HG03460 (cell line): ENCODE results near the gene TMEM208.

Experiments
- ATAC-seq: cut with Tn5 transposase; IDR thresholded peaks from one replicate; pipeline ENCODE4 v1.9.1; 2021; ENCODE audit not compliant: unreplicated experiment

TMEM208 gene

DNA sequence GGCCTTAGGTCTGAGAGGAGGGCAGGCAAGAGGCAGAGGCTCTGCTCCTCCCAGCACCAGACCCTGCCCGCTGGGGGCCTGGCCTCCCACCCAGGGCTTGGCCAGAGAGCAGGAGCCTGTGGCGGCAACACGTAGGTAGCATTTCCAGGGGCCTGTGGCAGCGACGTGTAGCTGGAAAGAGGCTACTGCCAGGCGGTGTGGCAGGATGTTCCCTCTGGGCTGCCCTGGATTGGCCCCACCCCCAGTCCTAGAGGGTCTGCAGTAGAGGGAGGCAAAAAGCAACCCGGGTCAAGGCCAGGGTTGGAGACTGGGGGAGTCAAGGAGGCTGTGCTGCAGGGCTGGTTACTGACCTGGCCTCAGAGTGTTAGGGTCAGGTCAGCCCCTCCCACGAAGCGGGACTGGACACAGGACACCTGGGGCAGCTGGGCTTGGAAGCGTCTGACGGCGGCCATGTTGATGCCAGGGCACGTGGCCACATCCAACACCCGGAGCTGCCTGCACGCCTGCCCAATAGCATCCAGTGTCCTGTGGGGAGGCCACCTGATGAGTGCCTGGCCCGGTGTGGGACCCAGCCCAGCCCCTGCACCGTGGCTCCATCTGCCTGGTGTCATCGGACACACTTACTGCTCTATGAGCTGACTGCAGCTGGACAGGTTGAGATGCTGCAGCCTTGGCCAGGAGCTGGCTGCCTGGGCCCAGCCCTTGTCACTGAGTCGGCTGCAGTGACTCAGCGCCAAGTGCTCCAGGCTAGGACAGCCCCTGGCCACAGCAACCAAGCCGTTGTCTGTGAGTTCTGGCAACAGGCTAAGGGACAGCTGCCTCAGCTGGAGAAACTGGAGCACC is 19.5 kb upstream of the TMEM208 start:
- ATAC-seq = no peak

DNA sequence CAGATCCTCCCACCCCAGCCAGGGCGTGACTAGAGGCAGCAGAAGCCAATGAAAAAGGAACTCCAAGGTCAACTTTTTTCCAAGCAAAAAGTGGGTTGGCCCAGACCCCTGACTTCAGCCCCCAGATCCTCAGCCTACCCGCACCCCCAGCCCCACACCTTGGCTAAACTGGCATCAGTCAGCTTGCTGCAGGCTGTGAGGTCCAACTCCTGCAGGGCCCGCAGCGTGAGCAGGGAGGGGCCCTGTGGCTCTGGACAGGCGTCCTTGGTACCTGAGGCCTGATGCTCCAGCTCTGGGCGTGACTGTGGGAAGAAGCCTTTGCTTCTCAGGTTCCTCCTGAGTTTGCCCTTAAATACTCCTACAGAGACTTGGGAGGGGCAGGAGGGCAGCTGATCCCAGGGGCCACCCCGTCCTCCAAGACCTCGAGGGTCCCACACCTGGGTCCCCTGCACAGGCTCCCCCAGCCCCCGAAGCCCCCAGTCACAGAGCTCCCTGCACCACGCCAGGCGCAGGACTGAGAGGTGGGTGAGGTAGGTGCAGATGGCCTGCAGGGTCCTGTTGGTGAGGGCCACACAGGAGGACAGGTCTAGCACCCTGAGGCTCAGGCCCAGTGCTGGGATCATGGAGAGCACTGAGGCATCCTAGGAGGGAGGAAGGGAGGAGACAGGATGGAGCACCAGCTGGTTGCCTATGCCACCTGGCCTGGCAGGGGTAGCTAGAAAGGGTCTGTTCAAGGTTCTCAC is 18.6 kb upstream of the TMEM208 start:
- no peak for ATAC-seq

DNA sequence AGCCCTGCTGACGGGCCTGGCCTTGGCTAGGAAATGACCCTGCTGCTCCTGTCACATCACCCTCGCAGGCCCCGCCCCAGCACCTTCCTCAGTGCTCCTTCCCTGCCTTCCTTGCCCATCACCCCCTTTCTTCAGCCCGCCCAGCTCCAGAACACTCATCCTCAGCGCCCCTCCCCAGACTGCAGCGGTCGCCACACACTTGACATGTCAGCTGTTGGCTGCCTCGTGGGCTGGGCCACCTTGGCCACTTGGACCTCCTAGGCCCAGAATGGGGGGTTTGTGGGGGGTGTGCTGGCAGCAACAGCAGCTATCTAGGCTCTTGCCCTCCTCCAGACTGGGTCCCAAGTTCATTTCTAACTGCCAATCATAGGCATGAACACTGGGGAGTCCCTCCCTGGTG is 17.4 kb upstream of the TMEM208 start:
- no peak for ATAC-seq

DNA sequence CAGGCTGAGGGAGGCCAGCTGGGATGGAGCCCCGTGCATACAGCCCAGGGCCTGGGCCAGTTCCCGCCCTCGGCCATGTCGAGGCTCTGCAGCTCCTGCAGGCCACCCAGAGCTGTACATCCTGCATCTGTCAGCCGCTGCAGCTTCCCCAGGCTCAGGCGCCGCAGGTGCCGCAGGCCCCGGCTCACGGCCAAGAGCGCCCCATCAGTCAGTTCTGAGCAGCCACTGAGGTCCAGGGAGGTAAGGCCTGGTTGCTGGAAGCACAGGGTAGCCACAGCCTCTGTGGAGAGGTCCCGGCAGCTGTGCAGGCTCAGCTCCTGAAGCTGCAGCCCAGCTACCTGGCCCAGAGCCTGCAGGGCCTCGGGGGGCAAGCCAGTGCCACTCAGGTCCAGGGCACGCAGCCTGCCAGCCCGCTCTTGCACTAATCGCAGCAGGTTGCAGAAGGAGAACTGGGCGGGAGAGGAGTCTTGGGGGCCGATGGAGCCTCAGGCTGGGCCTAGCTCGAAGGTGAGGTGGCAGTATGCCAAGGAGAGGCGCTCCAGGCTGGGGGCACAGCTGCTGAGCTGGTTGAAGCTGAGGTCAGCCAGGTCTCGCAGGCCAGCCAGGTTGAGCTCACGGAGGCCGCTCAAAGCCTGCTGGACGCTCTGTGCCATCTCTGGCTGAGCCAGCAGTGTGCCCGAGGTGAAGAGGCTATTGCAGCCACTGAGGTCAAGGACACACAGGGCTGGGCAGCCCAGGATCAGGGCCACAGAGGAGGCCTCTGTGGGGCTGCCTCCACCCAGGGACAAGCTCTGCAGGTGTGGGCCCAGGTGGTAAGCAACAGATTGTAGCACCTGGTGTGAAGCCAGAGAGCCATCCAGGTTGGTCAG is 16.6 kb upstream of the TMEM208 start:
- no peak for ATAC-seq

DNA sequence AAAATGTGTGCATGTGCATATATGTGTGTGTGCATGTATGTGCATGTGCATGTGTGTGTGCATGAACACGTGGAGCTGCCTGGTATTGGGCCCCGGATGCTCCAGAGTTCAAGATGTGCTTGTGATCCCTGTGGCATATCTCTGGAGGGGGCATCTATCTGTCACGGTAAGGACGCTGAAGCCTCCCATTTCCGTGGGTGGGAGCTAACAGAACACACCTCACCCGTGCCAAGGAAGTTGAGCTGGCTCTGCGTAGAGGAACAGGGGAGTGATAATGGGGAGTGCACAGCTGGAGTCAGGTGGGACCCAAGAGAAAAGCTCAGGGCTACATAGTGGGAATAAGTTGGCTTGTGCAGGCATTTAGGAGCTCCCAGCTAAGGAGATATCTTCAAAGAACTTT is 15.3 kb upstream of the TMEM208 start:
- ATAC-seq = no peak

DNA sequence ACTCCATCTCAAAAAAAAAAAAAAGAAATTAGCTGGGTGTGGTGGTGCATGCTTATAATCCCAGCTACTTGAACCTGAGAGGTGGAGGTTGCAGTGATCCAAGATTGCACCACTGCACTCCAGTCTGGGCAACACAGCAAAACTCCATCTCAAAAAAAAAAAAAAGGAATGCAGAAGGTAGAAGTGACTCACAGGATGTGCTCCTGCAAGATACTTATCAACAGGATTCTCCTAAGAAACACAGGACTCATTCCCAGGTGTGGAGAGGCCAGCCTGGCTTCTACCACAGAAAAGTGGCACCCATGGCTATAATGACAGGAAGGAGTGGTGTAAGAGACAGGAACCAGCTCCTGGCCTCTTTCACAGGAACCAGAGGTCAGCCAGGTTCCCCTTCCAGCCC is 14.2 kb upstream of the TMEM208 start:
- ATAC-seq = no peak

DNA sequence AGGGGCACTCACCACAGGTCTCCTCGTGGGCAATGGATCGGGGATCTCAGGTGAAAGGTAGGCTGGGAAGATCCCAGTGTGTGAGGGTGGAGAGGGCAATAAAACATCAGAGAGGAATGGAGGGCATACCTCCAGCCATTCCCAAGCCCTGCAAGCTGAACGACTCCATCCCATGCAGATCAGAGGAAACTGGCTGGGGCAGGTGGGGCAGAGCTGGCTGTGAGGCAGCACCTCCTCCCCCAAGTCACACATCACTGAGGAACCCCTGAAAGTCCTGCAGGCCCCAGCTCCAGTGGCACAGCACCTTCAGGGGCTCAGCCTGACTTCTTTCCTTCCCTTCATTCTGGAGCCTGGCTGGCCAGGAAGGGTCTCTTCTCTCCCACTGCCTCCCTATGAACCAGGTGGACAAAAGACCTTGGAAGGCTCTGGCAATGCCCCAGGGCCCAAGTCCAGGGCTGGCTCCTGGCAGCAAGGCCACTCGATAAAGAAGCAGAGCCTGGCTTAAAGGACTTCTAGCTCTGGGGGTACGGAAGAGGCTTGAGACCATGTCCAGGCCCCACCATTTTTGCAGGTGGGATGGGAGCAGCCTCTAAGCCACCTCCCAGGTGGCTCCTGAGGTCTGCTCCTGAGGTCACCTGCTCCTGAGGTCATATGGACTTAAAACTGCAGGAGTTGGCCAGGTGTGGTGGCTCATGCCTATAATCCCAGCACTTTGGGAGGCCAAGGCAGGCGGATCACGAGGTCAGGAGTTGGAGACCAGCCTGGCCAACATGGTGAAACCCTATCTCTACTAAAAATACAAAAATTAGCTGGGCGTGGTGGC is 13.5 kb upstream of the TMEM208 start:
- ATAC-seq = no peak

DNA sequence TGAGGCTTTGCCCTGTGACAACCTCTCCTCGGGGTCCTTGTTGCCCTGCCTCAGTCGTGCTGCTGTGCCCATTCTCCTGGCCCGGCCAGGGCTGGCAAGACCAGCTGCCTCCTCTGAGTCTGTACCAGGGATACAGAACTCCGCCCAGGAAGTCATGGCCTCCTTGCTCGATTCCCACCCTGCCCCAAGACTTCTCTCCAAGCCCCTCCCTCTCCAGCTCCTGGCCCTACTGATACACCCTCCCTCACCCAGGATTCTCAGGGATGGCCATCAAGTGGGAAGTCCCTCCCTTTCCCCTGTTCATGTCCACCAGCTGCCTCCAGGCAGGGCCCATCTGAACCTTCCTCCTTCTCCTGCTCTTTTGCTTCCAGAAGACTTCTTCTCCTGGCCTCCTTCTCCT is 11.2 kb upstream of the TMEM208 start:
- ATAC-seq = no peak

DNA sequence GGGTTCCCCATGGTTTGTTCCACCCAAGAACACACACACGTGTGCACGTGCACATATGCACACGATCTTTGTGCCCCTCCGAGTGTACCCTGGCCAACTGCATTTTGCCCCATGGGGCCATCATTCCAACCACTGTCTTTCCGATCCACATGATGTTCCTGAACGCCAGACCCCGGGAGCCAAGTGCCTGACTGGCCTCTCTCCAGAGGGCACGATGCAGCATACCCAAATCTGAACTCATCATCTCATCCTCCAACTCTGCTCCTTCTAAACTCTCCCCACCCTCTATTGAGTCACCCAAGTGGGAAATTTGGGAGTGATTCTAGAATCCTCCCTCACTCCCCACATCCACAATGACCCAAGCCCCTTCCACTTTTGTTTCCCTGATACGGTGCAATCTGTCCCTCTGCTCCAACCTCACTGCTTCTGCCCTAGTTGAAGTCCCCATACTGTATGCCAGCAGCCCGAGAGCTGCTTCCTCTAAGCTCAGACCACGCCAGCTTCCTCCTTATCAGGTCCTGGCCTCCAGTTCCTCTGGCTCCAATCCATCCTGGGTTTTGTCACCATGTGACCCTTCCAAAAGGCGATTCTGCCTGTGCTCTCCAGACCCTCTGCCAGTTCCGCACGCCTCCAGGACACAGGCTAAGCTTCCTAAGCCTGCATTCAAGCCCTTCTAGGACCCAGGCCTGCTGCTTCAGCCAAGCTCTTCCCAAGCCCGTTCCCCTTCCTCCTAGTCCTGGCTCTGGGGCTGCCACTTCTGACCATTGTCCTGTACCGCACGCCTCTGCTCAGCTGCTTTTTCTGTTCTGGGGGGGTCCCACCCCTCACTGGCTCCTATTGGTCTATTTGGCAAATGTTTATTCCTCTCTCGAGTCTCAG is 10.1 kb upstream of the TMEM208 start:
- no peak for ATAC-seq

DNA sequence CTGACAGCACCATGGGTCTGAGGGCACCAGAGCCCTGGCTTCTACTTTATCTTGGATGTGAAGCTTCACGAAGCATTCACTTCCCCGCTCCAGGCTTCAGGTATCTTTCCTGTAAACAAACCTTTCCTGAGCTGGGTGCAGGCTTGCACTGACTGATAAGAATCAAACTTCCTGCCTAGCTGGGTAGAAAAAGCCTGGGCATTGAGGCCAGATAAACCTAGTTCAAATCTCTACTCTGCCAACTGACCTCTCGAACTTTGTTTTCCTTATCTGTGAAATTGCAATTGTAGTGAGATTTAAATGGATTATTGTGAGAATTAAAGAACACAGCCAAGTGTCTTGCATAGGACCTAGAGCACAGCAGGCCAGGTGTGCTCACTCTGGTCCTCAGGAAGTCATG is 2.9 kb upstream of the TMEM208 start:
- no peak for ATAC-seq

DNA sequence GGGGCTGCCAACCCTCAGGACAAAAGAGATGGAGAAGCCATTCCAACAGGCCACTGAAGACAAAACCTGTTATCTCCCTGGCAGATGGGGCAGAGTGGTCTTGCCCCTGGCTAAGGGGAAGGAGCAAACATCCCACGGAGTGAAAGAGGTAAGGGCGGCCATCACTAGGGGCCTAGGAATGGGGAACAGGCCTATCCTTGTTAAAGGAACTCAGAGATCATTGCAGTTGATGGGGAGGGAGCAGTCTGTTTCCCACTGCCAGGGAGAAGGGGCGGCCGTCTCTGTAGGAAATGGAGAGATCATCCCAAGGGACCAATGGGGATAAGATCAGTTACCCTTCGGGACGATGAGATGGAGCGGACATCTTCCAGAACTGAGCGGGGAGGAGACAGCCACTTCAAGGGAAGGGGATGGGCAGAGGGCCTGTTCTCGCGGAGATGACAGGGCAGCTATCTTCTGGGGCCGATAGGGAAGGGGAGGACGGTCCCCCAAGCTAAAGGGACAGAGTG is 581 bp upstream of the TMEM208 start:
- no peak for ATAC-seq

DNA sequence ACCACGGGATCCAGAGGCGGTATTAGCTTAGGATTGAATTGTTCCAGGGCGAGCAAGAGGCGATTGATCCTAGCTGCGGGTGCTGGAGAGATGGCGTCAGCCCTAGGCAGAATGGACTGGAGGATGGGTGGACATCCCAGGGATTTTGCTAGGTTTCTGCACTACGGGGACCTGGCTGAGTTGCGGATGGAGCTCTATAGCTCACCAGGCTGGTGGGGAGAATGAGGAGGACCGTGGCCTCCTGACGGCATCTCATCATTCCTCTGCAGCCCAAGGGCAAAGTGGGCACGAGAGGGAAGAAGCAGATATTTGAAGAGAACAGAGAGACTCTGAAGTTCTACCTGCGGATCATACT is 614 bp downstream of the TMEM208 start:
- ATAC-seq = no peak

DNA sequence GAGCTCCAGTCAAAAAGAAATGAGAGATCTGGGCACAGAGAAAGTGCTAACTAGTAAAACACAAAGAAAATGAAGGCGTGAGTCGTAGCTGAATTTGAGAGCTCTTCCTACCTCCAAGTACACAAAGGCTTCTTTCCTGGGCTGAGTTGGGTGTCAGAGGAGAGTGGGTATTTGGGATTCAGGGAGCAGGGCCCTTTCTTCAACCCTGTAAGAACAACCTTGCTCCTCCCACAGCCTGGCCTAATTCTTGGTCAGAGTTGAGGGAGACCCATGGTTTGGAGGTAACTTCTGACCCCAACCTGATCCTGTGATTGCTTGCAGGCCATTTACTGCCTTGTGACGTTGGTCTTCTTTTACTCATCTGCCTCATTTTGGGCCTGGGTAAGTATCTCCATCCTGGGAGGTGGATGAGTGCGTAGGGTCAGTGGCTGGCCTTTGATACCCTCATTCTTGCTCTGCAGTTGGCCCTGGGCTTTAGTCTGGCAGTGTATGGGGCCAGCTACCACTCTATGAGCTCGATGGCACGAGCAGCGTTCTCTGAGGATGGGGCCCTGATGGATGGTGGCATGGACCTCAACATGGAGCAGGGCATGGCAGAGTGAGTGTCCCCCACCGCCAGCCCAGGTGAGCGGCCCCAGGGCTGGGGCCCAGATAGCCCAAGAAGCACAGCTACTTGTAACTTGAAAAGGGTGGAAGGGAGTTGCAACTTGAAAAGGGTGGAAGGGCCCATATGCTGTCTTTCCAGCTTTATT is 1.3 kb downstream of the TMEM208 start:
- no peak for ATAC-seq

DNA sequence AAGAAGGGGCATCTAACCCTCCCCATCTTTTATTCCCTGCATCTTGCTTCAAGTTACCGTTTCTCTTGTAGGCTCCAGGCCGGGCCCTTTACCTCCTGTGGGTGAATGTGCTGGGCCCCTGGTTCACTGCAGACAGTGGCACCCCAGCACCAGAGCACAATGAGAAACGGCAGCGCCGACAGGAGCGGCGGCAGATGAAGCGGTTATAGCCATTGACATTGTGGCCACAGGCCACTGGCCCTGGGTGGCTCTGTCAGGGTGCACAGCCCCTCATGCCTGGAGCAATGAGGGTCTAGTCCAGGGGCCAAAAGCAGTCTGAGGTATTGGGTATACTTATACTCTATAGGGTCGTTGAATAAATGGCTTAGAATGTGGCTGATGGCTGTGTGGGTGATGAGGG is 2.0 kb downstream of the TMEM208 start:
- ATAC-seq = no peak

DNA sequence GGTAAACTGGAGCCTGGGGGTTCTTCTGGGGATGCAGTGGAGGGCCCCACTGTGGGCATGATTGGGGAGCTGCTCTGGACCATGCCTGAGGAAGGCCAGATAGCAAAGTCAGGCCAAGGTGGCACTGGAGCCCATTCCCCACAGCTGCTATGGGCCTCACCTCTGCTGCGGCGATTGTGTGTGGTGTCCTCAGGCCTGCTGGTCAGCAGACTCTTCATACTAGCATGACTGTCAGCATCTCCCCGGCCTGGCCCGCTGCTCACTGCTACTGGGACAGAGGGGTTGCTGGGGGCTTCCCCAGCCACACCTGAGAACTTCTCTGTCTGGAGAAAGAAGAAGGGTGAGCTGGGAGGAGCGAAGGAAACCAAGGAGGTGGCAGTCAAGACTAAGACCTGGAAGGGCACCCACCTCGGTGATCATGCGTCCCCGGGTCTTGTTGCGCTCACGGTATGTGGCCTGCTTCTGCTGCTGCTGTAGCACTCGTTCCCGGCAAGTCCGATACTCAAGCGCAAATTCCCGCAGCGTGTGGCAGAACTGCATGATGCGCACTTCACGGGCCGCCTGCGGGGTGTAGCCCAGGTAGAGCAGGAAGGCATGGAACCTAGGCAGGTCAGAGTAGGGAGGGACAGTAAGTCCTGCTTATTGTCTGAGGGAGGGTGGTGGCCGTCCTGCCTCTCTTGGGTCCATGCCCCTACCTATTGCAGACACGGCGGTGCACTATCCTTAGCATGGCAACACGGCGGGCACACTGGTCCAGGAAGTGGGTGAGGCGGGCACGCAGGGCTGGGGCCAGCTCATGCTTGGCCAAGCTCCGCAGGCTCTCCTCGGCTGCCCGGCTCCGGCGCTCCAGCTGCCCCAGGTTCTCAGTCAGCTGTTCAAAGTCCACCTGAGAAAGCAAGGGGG is 3.2 kb downstream of the TMEM208 start:
- ATAC-seq = no peak

DNA sequence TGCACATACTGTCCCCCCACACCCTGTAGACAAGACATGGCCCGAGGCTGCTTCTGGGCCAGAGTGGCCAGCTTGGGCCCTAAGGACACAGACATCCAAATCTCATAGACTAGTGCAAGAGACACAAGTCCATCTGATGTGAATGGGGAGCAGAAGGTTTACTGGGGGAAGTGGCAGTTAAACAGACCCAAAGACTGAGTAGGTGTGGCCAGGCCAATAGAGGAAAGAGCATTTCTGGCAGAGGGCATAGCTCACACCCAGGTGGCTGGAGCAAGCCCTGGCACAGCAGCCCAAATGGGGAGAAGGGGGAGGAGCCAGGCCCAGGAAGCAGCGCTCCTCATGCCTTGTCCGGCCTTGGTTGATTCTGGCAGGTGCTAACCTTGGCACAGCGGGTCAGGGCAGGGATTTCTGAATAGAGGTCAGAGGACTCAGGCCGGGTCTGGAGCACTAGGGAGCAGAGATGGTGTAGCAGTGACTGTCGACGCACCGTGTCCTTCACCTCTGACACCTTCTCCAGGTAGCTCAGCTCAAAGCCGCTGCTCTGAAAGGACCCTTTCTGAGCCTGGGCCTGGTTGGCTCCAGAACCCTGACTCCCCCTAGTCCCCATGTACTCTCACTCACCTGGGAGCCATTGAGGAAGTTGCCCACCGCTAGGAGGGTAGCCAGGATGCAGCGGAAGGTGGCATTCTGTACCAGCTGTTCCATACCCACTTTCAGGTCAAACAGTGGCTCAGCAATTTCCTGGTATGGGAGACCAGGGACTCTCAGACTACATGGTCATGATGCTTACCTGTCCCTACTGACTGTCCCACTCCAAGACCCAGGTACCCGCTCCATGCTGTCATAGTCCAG is 4.1 kb downstream of the TMEM208 start:
- ATAC-seq = no peak

DNA sequence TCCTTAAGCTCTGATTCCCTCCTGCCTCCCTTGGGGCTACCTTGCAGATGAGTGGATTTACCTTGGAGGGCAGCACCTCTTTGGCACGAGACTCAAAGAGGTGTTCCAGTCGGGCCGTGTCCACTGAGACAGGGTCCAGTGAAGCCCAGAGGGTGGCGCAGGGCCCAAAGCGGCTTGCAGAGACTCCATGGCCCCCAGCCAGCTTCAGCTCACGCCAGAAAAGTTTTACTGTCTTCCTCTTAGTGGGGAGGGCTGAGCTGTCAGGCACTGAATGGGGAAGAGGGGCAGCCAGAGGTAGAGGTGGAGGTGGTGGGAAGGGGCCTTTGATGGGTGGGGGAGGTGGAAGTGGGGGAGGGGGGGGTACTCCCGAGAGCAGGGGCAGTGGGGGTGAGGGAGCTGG is 6.7 kb downstream of the TMEM208 start:
- ATAC-seq = no peak
